K562 (cell line): ENCODE results near the gene PGF.

Experiments used
- PRDM10 ChIP-seq: fragments of 450-650 bp; IDR thresholded peaks from 2 replicates; pipeline ENCODE4 v1.6.1; 2018; ENCODE audit not compliant: partially characterized antibody
- SIX5 ChIP-seq, 2 experiments: IDR thresholded peaks; 2 replicates each; pipeline ENCODE4 v1.6.1; 2011; ENCODE audit warnings: low read length in 2 of 2, borderline replicate concordance in 1 of 2, low read depth in 1 of 2, mild to moderate bottlenecking in 1 of 2, moderate library complexity in 1 of 2; ENCODE audit not compliant: insufficient read depth in 1 of 2

GRCh38 chr14:74964787-74965485, 9.5 kb upstream of the PGF start:
- no peak for TF ChIP-seq SIX5 (IDR thresholded peaks at IDR 0.05; ENCODE audit: borderline replicate concordance in 1 of 2, insufficient read depth in 1 of 2, low read depth in 1 of 2, low read length in 2 of 2)
- no peak for TF ChIP-seq PRDM10
